HCT116 (cell line): ENCODE results near the gene ZNF358. TPM values are rescaled to one million over a fixed set of nuclear protein-coding genes. Genes with fewer than 3 reads are reported as not detected.
A peak's percentile ranks its signal among the peaks of the same experiment; 100 is the strongest.

ENCODE experiments used
- ATAC-seq: fragments of 200-7000 bp; cut with Tn5 transposase; 2 replicates; pipeline ENCODE4 v1.9.1; 2020; ENCODE audit warnings: mild to moderate bottlenecking, moderate library complexity
- BruUV-seq: library from RNA; stranded (reverse); fragments of 400-500 nt; replicated peaks from 2 replicates; lab custom pipeline; 2021; lab: Mats Ljungman, UMichigan
- CTCF ChIA-PET: fragments of 300-600 bp; sonication (Branson Sonifier 250); formaldehyde crosslinking; loops from one replicate; lab custom pipeline; 2021; ENCODE audit warnings: antibody characterized with exemption; lab: Charles Lee
- POLR2A ChIA-PET: fragments of 300-600, 350-600 bp; sonication (Branson Sonifier 250); formaldehyde crosslinking; loops from one replicate; lab custom pipeline; 2021; ENCODE audit warnings: antibody characterized with exemption; lab: Charles Lee
- RAD21 ChIA-PET, 2 experiments: fragments of 300-600 bp; sonication (Branson Sonifier 250); formaldehyde crosslinking; loops; one replicate each; lab custom pipeline; 2023; ENCODE audit warnings: low total read pairs in 2 of 2; ENCODE audit not compliant: uncharacterized antibody in 2 of 2, unreplicated experiment in 2 of 2, low non-redundant PET in 1 of 2; lab: Charles Lee
- DNase-seq: peaks from one replicate; pipeline ENCODE4 v3.0.0-alpha.2; 2010; ENCODE audit warnings: low read depth, low spot score
- H2AFZ ChIP-seq: fragments of 200-600 bp; shearing (Covaris generic), sonication (generic); 2 replicates; pipeline ENCODE4 v1.6.1; 2017; ENCODE audit warnings: low read depth, mixed run types, mixed read lengths, antibody characterized with exemption, low read length; ENCODE audit not compliant: poor library complexity, severe bottlenecking
- H3K27ac ChIP-seq: 2 replicates; pipeline ENCODE4 v1.5.1; 2012; ENCODE audit warnings: low read depth, low read length
- H3K27me3 ChIP-seq: fragments of 200-600 bp; sonication (generic); 2 replicates; pipeline ENCODE4 v1.6.1; 2016; ENCODE audit warnings: mixed run types, low read length, mixed read lengths; ENCODE audit not compliant: insufficient read depth
- H3K36me3 ChIP-seq, 2 experiments: fragments of 200-500 bp in 1 of 2; fragments of 200-600 bp in 1 of 2; sonication (Bioruptor generic) in 1 of 2; sonication (generic) in 1 of 2; 2 replicates each; pipeline versions ENCODE4 v1.5.1 to v1.6.1; 2014 to 2016; ENCODE audit warnings: low read length in 2 of 2, inconsistent platforms in 1 of 2, mixed read lengths in 1 of 2, mixed run types in 1 of 2; ENCODE audit not compliant: insufficient read depth in 2 of 2, control insufficient read depth in 1 of 2
- H3K4me1 ChIP-seq, 2 experiments: fragments of 200-600 bp in 1 of 2; sonication (generic) in 1 of 2; 2 replicates each; pipeline versions ENCODE4 v1.5.1 to v1.6.1; 2012 to 2017; ENCODE audit warnings: low read length in 2 of 2, inconsistent platforms in 1 of 2, mild to moderate bottlenecking in 1 of 2, mixed read lengths in 1 of 2, mixed run types in 1 of 2, moderate library complexity in 1 of 2; ENCODE audit not compliant: insufficient read depth in 2 of 2, control insufficient read depth in 1 of 2
- H3K4me2 ChIP-seq: fragments of 200-600 bp; sonication (generic); 2 replicates; pipeline ENCODE4 v1.6.1; 2017; ENCODE audit warnings: mixed run types, low read length, mixed read lengths
- H3K4me3 ChIP-seq, 2 experiments: fragments of 200-600 bp in 1 of 2; sonication (generic) in 1 of 2; replicated peaks in 1 of 2; 2 replicates each; pipeline ENCODE4 v1.5.1; 2011 to 2016; ENCODE audit warnings: low read length in 2 of 2, control low read depth in 1 of 2, low read depth in 1 of 2, mild to moderate bottlenecking in 1 of 2, mixed read lengths in 1 of 2, mixed run types in 1 of 2
- H3K79me2 ChIP-seq: fragments of 200-600 bp; sonication (generic); 2 replicates; pipeline ENCODE4 v1.6.1; 2017; ENCODE audit warnings: mild to moderate bottlenecking, mixed run types, low read length, moderate library complexity, mixed read lengths; ENCODE audit not compliant: insufficient read depth
- H3K9ac ChIP-seq: fragments of 200-600 bp; sonication (generic); 2 replicates; pipeline ENCODE4 v1.6.1; 2016; ENCODE audit warnings: low read length, mixed read lengths
- H3K9me2 ChIP-seq: fragments of 200-600 bp; sonication (generic), shearing (Covaris generic); 2 replicates; pipeline ENCODE4 v1.6.1; 2017; ENCODE audit warnings: mixed run types, mild to moderate bottlenecking, moderate library complexity; ENCODE audit not compliant: insufficient read depth
- H3K9me3 ChIP-seq, 2 experiments: fragments of 200-500 bp in 1 of 2; fragments of 200-600 bp in 1 of 2; sonication (Bioruptor generic) in 1 of 2; sonication (generic) in 1 of 2; 2 replicates each; pipeline ENCODE4 v1.6.1; 2014 to 2017; ENCODE audit warnings: low read length in 2 of 2, mixed read lengths in 2 of 2, inconsistent platforms in 1 of 2, low read depth in 1 of 2, mild to moderate bottlenecking in 1 of 2, mixed run types in 1 of 2, moderate library complexity in 1 of 2; ENCODE audit not compliant: control insufficient read depth in 1 of 2, insufficient read depth in 1 of 2
- H4K20me1 ChIP-seq: fragments of 200-600 bp; sonication (generic), shearing (Covaris generic); 2 replicates; pipeline ENCODE4 v1.6.1; 2017; ENCODE audit warnings: mixed run types, mild to moderate bottlenecking, moderate library complexity; ENCODE audit not compliant: insufficient read depth
- CEBPB ChIP-seq: IDR thresholded peaks from 2 replicates; pipeline ENCODE4 v1.6.1; 2012; ENCODE audit warnings: low read depth
- EGR1 ChIP-seq: IDR thresholded peaks from 2 replicates; pipeline ENCODE4 v1.6.1; 2012; ENCODE audit warnings: low read depth
- ELF1 ChIP-seq: IDR thresholded peaks from 2 replicates; pipeline ENCODE4 v1.6.1; 2012; ENCODE audit warnings: low read depth, borderline replicate concordance
- EZH2 ChIP-seq: fragments of 200-600 bp; sonication (generic); IDR thresholded peaks from 2 replicates; pipeline ENCODE4 v1.6.1; 2017; ENCODE audit warnings: antibody characterized with exemption, mixed run types
- EZH2phosphoT487 ChIP-seq: fragments of 200-600 bp; IDR thresholded peaks from 2 replicates; pipeline ENCODE4 v1.6.1; 2018; ENCODE audit warnings: antibody characterized with exemption, borderline replicate concordance
- POLR2A ChIP-seq: IDR thresholded peaks from 2 replicates; pipeline ENCODE4 v1.7.0; 2011; ENCODE audit warnings: borderline replicate concordance; ENCODE audit not compliant: insufficient read depth, insufficient read length; ENCODE audit errors: extremely low read depth
- POLR2AphosphoS5 ChIP-seq: IDR thresholded peaks from 2 replicates; pipeline ENCODE4 v1.6.1; 2011; ENCODE audit warnings: mild to moderate bottlenecking, low read depth, low read length, moderate library complexity
- RAD21 ChIP-seq: IDR thresholded peaks from 2 replicates; pipeline ENCODE4 v1.6.1; 2012; ENCODE audit warnings: low read depth, mild to moderate bottlenecking
- SIN3A ChIP-seq: IDR thresholded peaks from 2 replicates; pipeline ENCODE4 v1.6.1; 2012; ENCODE audit warnings: low read depth
- TCF7L2 ChIP-seq: IDR thresholded peaks from 2 replicates; pipeline ENCODE4 v1.7.0; 2011; ENCODE audit warnings: borderline replicate concordance, inconsistent platforms; ENCODE audit not compliant: insufficient read depth, insufficient read length; ENCODE audit errors: extremely low read depth
- YY1 ChIP-seq: IDR thresholded peaks from 2 replicates; pipeline ENCODE4 v1.6.1; 2011; ENCODE audit warnings: low read length, low read depth, moderate library complexity, mild to moderate bottlenecking; ENCODE audit not compliant: insufficient replicate concordance; ENCODE audit errors: extremely low read depth
- ZFX ChIP-seq: fragments of 450-650 bp; IDR thresholded peaks from 2 replicates; pipeline ENCODE4 v1.6.1; 2017
- ZNF274 ChIP-seq: fragments of 200-500 bp; sonication (Bioruptor generic); IDR thresholded peaks from 2 replicates; pipeline ENCODE4 v1.6.1; 2014; ENCODE audit warnings: mild to moderate bottlenecking, low read depth, low read length, inconsistent platforms
- intact Hi-C: fragments of 100-400 bp; cut with micrococcal nuclease; formaldehyde crosslinking; loops from 2 replicates; pipeline ENCODE4 v1.10.0; 2022
- total RNA-seq: library from RNA; stranded (reverse); gene quantifications from one replicate; pipeline ENCODE4 v1.2.1, GENCODE V29; 2021; ENCODE audit not compliant: unreplicated experiment
- TF ChIP-seq, protein P1 (sequence below): IDR thresholded peaks from 2 replicates; pipeline ENCODE4 v1.6.1; 2012
- TF ChIP-seq, protein P2 (sequence below): IDR thresholded peaks from 2 replicates; pipeline ENCODE4 v1.6.1; 2012
- TF ChIP-seq, protein P3 (sequence below): IDR thresholded peaks from 2 replicates; pipeline ENCODE4 v1.6.1; 2011; ENCODE audit warnings: mild to moderate bottlenecking, low read length, moderate library complexity; ENCODE audit not compliant: insufficient replicate concordance; ENCODE audit errors: extremely low read depth

Gene ZNF358
- total RNA-seq, 1 experiment from 2014 or later, result 20.7 TPM

DNA sequence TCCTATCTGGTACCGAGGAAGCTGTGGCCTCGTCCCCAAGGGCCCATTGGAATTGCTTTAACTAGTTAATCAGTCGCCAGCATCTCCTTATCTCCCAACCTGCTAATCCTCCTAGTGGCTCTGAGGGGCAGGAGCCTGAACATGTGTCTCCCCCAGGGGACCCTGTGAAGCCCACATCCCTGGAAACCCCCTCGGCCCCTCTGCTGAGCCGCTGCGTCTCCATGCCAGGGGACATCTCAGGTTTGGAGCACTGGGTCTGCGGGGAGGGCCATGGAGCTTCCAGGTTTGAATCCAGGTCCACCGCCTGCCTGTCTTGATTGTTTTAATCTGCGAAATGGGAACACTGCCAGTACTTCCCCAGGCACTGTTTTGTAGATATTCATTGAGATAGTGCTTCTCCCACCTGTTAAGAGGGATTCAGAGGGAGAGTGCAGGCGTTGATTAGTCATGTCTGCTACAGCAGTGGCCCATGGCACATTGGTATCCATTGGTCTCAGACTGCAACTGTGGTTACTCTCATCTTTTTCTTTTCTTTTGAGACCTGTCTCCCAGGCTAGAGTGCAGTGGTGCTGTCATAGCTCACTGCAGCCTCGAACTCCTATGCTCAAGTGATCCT lies 26.0 kb downstream of the ZNF358 start:
- Histone ChIP-seq H2AFZ (no peak overlapping the region), H3K79me2 (no peaks in the 10 kb centered on the region), H3K9me3 (no peaks in the 10 kb centered on the region), H3K4me3 (no peak overlapping the region), H3K4me1 (peaks cover 0 to 9% of the 10 kb centered on the region in 2 experiments; a peak in 2 of 4 replicates), H3K27ac (peak overlapping the region; percentile 25; the same call in 1 of the 2 replicates), H3K9ac (no peak overlapping the region), H3K4me2 (peak overlapping the region; percentile 33; the same call in 1 of the 2 replicates), H4K20me1 (no peaks in the 10 kb centered on the region), H3K36me3 (peaks cover 10 to 32% of the 10 kb centered on the region in 2 experiments), H3K27me3 (no peaks in the 10 kb centered on the region), H3K9me2 (no peaks in the 10 kb centered on the region)
- no TSS peak for BruUV-seq
- TF ChIP-seq ZFX, result no peak
- no peak for TF ChIP-seq TCF7L2
- TF ChIP-seq, protein P1, sequence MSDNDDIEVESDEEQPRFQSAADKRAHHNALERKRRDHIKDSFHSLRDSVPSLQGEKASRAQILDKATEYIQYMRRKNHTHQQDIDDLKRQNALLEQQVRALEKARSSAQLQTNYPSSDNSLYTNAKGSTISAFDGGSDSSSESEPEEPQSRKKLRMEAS, result no peak
- no peak for TF ChIP-seq ZNF274
- TF ChIP-seq EGR1, result no peak
- TF ChIP-seq EZH2phosphoT487, result no peak
- no peak for TF ChIP-seq YY1
- no peak for TF ChIP-seq EZH2
- TF ChIP-seq, protein P2, sequence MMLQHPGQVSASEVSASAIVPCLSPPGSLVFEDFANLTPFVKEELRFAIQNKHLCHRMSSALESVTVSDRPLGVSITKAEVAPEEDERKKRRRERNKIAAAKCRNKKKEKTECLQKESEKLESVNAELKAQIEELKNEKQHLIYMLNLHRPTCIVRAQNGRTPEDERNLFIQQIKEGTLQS, result no peak
- TF ChIP-seq CEBPB, result no peak
- TF ChIP-seq RAD21, result no peak
- TF ChIP-seq POLR2AphosphoS5, result no peak
- TF ChIP-seq, protein P3, sequence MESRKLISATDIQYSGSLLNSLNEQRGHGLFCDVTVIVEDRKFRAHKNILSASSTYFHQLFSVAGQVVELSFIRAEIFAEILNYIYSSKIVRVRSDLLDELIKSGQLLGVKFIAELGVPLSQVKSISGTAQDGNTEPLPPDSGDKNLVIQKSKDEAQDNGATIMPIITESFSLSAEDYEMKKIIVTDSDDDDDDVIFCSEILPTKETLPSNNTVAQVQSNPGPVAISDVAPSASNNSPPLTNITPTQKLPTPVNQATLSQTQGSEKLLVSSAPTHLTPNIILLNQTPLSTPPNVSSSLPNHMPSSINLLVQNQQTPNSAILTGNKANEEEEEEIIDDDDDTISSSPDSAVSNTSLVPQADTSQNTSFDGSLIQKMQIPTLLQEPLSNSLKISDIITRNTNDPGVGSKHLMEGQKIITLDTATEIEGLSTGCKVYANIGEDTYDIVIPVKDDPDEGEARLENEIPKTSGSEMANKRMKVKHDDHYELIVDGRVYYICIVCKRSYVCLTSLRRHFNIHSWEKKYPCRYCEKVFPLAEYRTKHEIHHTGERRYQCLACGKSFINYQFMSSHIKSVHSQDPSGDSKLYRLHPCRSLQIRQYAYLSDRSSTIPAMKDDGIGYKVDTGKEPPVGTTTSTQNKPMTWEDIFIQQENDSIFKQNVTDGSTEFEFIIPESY, result no peak
- no peak for TF ChIP-seq ELF1
- TF ChIP-seq POLR2A, result no peak
- no peak for TF ChIP-seq SIN3A
- ATAC-seq (no peak), DNase-seq (no peak)
- POLR2A ChIA-PET, result no interaction called here
- RAD21 ChIA-PET, result no interaction called here
- intact Hi-C loops, result no loop called here
- CTCF ChIA-PET, result interaction anchor here (1.0 kb wide), 1 partner anchor 26 kb away, joined by 4 read pairs; no protein-coding TSS in a partner anchor
